HG03139 (cell line): ENCODE measurements around the gene KCNRG.
"Not testable (repeated sequence)": the region's sequence is repeated elsewhere in the genome, so short reads cannot be mapped to it uniquely, and the experiment has no call there.

Source experiments
- ATAC-seq: cut with Tn5 transposase; IDR thresholded peaks from one replicate; pipeline ENCODE4 v1.9.1; 2021; ENCODE audit not compliant: unreplicated experiment

KCNRG gene, protein sequence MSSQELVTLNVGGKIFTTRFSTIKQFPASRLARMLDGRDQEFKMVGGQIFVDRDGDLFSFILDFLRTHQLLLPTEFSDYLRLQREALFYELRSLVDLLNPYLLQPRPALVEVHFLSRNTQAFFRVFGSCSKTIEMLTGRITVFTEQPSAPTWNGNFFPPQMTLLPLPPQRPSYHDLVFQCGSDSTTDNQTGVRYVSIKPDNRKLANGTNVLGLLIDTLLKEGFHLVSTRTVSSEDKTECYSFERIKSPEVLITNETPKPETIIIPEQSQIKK

DNA sequence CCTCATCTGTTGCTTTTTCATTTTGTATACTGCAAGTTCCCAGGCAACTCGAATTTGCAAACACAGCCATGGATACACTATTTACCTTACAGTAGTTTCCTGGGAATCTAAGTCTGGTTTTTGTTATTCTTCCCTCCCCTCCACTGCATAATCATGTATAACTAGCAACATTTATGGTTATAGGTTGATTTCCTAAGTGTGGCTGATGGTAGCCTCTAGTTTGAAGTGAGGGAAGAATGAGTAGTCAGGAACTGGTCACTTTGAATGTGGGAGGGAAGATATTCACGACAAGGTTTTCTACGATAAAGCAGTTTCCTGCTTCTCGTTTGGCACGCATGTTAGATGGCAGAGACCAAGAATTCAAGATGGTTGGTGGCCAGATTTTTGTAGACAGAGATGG, at the start of gene KCNRG:
Gene KCNRG, plus strand, starts transcription at position 187 of the 400 bp plus-strand sequence. Its CDS starts 50 bp downstream, at position 237.
- ATAC-seq: no peak

DNA sequence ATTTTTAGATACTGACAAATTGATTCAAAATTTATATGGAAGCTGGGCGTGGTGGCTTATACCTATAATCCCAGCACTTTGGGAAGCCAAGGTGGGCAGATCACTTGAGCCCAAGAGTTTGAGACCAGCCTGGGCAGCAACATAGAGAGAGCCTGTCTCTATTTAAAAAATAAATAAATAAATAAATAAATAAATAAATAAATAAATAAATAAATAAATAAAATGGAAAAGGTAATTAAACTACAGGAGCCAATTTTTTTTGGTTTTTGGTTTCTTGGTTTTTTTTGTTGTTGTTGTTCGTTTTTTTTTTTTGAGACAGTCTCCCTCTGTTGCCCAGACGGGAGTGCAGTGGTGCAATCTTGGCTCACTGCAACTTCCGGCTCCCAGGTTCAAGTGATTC, 47.8 kb upstream of the KCNRG start:
- no peak for ATAC-seq

DNA sequence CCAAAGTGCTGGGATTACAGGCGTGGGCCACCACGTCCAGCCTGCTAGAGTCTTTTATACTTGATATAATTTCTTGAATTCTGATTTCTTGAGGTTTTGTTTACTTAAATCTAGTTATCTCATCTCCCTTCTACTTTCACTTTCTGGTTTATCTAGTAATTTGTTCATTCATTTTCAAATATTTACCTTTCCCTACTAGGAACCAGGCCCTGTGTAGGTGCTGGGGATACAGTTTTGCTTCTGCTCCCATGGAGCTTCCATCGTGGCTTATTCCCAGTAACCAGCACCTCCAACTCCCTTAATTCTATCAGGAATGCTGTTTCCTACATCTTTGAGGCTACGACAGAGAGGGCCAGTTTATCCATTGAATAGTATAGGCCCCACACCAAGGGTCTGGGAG, 42.5 kb upstream of the KCNRG start:
- no peak for ATAC-seq

DNA sequence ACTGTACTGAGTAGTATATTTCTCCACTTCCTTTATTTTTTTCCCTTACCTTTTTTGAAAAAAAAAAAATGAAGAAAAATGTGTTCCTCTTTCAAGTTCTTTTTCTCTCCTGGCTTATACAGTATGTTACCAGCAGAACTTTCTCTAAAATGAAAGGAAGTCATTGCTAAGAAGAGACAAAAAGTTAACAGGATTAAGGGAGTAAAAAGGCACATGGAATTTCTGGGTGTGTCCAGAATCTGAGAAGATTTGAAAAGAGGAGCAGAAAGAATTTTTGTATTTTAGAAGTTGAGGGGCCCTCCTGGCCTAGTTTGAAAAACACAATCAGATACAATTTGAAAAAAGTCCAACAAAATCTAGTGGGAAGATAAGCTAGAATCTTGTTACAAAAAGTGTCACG, 39.4 kb upstream of the KCNRG start:
- no peak for ATAC-seq

DNA sequence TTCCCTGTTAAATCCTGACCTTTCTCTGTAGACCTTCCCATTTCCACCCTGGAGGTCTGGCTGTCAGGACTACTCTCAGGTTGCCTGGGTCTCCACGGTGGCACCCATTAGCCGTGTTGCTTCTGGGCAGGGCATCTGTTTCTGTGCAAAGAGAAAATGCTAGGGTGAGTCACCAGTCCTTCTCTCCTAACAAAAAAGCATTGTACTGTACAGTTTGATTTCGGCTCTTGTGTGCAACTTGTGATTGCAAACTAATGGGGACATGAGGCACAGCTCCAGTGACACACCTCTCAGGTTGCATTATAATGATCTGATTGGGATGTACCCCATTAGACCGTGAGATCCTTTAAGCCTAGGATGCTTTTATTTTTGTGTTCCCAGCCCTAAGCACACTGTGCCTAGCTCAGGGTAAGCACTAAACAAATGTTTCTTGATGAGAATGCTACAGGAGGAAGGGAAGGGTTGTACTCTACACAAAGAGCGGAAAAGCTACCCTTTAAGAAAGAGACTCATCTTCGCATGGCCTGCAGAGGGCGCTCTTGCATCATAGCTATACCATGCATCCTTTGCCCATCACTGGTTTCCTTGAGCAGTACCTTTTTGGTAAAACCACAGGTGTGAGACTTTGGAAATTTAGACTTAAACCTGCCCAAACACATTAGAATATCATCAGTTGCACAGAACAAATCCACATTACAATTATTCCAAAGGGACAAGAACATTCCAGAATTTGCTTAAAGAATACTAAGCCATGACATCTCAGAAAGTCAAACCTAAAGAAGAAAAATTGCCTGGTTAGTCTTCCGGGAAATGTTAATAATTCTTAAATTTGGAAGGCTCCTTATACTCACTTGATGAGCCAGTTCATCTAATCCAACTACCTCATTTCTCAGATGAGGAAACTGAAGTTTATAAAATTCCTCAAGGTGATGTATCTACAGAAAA, 38.7 kb upstream of the KCNRG start:
- ATAC-seq: no peak

DNA sequence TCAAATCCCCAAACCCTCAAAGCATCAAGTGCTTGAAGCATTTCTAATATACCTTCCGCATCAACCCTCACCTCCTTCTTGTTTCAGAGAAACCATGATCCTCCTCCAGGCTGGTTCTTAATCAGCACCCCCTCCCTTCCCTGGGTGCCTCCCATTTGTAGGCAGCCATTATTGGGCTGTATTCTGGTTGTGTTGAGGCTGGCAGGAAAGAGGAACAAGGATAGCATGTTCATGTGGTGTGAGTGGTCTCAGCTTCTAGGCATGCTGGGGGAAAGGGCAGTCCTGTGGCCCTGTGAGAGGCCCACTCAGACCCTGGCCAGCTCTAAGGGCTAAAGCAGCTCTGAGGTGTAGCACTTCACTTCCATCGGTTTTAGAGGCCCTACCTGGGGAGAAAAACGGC, 37.3 kb upstream of the KCNRG start:
- ATAC-seq: no peak

DNA sequence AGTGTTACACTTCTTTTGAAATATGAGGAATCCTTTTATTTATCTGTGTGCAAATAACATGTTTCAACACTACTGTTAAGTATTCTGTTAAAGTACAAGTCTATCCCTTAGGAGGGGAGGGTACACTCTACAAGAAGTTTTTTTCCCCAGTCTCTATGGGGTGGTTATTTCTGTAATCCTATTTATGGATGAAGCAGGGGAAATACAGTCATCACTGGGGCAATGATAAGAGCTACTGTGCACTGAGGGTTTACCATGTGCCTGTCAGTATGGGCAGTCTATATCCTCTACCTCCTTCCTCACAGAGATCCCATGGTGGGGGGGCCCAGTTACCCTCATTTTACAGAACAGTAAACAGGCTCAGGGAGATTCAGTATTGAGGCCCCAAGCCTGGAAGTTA, 35.0 kb upstream of the KCNRG start:
- no peak for ATAC-seq

DNA sequence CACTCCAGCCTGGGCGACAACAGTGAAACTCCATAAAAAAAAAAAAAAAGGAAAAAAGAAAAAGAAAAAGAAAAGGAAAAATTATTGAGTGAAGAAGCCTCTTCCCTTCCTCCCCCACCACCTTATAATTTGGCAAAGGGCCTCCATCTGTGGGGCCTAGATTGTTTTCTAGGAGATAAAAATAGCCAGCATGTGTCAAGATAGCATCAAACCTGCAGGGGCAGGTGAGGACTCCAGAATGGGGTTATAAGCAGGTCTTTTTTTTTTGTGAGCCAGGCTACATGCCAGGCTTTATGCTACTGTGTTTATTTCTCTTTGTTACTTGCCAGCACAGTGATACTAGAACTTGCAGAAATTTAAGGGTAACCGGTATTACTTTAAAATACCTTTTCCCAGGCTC, 30.1 kb upstream of the KCNRG start:
- ATAC-seq: no peak

DNA sequence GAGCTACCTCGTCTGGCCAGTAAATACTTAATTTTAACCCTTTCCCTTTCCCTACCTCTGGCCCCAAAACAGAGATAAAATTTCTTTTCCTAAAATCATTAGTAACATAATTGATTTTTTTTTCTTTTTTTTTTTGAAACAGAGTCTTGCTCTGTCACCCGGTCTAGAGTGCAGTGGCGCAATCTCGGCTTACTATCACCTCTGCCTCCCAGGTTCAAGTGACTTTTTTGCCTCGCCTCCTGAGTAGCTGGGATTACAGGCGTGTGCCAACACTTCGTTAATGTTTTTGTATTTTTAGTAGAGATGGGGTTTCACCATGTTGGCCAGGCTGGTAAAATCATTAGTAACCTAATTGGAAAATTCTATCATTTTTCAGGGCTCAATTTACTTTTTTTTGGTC, 28.8 kb upstream of the KCNRG start:
- no peak for ATAC-seq

DNA sequence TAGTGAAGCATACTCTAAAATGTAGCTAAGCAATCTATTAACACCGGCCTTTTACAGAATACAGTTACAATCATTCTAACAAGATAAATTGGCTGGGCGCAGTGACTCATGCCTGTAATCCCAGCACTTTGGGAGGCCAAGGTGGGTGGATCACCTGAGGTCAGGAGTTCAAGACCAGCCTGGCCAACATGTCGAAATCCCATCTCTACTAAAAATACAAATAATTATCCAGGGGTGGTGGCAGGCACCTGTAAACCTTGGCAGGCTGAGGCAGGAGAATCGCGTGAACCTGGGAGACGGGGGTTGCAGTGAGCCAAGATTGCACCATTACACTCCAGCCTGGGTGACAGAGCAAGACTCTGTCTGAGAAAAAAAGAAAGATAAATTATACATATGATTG, 24.6 kb upstream of the KCNRG start:
- not testable (repeated sequence) for ATAC-seq

DNA sequence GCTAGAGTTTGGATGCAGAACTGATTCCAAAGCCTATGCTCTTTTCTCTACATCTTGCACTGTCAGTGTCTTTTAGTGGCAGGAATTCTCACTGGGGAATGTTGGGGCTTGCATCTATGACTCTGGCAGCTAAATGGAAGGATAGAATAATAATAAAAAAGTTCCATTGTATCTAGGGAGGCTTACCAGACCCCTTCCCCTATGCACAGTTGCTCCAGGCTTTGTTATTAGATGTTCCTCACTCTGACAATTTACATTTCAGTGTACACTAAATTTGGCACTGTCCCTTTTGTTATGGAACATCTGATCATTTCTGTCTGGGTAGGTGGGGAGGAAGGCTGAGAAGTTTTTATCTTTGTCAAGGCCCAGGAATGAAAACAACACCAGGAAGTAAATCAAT, 22.1 kb upstream of the KCNRG start:
- ATAC-seq: no peak

DNA sequence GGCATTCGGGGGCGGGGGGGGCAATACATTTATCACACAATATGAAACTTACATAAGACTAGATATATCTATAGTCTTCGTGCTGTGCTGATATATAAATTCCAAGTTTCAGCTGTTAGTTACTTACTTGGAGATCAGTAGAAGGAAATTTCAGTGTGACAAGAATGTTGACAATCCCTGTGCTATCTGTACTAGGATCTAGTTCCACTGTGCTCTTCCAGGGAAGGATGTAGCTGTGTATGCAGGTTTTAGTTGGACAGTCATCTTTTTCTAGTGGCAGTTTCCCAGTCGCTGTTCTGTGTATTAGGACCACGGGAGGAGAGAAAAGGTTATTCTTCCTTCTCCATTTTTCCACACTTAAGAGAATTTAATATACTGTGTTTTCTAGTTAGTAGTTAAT, 21.6 kb upstream of the KCNRG start:
- ATAC-seq: no peak

DNA sequence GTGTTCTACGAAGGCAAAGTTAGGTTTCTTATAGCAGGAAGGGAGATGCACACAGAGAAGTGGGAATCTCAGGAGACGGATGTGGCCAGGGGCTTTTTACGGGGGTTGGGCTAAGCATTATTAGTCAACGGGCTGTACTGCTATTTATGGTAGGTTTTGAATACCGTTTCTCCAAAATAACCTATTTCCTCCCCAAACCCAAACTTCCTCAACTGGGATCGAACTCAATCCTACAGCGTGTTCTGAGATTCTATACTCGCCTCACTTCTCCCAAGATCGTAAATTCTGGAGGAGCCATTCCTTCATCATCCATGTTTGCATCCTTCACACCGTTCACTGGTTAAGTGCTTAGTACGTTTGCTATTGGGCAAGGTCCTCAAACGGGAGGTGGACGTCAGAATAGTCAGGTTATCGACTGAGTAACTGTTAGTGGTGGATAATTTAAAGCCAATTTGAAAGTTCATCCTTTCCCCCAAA, 19.6 kb upstream of the KCNRG start:
- ATAC-seq: no peak

DNA sequence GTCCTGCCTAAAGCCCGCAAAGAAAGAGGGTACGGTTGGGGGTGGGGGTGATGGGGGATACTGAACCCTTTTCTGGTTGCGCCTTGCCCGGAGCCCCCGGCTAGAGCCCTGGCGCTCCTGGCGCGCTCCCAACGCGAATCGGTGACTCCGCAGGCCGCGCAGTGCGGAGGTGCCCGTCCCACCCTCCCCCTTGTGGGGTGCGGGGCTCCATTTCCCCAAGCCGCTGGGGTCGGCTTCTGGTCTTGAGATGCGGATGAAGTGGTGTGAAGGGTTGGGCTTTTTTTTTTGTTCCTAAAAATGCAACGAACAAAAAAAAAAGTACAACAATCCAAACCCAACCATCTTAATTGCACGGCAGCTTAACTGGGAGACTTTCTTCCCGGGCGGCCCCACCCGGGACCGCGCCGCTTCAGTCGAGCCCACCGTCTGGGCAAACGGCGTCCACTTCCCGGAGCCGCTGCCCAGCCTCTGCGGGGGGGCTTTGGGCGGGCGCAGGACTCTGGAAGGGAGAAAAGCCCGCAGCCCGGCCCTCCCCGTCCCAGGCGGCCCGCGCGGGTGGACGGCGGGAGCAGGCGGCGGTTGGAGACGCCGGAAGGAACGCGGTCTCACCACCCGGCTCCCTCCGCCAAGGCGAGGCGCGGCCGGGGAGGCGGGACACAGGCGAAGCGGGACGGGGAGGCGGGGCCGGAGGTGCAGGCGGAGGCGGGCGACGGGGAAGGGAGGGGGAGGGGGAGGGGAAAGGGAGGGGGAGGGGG, 18.9 kb upstream of the KCNRG start:
- peak; percentile 52 for ATAC-seq

DNA sequence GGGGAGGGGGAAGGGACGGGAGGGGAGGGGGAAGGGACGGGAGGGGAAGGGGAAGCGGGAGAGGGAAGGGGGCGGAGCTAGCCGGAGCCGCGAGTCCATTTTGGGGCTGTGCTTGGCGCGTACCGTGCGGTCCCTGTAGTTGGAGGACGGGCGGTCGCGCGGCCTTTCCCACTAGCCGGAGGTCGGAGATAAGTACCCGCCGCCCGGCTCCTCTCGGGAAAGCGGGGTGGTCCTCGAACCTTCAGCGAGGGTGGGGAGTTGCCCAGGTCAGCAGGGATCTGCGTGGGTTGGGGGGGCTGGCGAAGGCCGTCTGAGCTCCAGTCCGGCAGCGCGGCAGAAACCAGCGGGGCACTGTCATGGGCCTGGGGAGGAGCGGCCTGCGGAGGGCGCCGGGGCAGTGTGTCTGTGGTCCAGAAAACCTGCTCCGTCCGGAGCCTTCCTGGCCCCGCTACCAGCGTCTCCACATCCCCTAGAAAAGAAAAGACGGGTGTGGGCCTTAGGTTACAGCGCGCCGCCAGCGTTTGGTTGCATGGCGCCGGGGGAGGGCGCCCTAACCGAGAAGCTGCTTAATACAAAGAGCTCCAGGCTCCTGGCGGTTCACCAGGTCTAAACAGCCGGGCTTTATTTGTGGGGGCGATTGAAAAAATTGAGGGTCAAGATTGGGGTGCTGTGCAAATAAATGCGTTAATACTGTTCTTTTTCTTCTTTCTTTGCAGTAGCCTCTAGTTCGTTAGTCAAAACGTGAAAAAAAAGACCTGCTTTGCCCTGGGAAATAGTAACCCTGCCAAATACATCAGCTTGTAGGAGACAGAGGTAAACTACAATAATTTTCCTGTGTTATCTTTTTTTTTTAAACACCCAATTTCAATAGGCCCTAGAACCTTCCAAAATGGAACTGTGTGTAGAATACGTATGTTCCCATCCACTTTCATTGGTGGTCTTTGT, 18.0 kb upstream of the KCNRG start, which contains the start of gene TRIM13:
Gene TRIM13, plus strand, starts transcription at position 92 of the 945 bp plus-strand sequence. CDS start 14,899 bp downstream, outside the sequence.
- peak; percentile 58 for ATAC-seq

DNA sequence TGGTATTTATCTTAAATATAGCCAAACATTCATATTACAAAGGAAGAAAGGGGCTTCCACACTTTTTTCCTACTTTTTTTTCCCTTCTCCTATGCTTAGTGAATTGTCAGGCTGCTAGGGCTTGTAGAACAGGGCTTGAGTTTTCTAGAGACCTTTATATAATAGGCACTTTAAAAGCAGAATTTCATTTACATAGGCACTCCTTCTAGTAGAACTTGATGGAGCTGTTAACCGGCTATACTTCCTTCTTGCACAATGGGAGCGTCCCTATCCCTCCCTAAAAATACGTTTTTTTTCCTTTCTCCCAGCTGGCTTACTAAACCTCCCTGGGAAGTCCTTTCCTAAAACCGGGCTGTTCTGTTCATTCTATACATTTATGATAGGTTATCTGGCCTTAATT, 17.3 kb upstream of the KCNRG start:
- no peak for ATAC-seq

DNA sequence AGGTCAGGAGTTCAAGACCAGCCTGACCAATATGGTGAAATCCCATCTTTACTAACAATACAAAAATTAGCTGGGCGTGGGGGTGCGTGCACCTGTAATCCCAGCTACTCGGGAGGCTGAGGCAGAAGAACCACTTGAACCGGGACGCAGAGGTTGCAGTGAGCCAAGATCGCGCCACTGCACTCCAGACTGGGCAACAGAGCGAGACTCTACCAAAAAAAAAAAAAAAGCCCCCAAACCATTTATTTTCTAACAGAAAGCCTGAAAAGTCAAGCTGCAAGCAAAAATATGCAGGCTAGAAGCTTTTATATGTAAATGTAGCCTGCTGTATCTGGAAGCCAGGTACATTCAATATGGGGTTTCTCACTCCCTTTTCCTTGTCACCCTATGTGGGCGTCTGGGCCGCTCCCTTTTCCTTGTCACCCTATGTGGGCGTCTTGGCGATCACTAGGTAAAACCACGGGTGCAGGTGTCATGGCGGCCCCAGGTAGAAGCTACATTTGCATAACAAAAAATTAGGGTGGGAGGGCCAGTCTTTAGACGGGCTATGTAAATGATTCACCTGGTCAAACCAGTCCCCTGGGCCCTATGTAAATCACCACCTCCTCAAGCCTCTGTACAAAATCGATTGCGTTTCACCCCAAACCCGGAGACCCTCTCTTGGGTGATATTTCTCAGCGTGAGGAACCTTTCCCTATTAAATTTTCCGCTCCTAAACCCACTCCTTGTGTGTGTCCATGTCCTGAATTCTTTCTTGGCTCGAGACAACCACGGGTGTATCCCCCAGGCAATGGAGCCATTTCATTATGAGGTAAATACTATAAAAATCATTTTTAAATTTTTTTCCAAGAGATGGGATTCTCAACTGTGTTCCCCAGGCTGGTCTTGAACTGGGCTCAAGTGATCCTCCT, 16.3 kb upstream of the KCNRG start:
- no peak for ATAC-seq

DNA sequence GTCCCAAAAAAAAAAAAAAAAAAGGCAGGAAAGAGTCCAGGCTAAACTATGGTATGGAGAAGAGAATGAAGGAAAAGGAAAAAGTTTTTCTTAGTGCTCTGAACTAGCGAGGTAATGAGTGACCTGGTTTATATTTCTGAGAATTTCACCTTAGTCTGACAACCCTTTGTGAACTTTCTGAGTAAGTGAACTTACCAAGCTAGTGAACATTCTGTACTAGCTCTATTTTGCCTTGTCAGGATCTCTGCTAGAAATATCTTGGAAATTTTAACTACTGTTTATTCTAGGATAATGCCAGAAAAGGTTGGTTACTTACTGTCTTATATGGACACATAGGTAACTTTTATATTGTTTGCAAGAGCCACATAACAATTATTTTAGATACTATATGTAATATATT, 14.0 kb upstream of the KCNRG start:
- ATAC-seq: no peak
